Measurements from ENCODE around the gene ANKZF1.

- TF ChIP-seq POLR2A (IDR thresholded peaks at IDR 0.05) (no peak), EP300 (IDR thresholded peaks at IDR 0.05) (no peak)
- TF ChIP-seq, protein P1, sequence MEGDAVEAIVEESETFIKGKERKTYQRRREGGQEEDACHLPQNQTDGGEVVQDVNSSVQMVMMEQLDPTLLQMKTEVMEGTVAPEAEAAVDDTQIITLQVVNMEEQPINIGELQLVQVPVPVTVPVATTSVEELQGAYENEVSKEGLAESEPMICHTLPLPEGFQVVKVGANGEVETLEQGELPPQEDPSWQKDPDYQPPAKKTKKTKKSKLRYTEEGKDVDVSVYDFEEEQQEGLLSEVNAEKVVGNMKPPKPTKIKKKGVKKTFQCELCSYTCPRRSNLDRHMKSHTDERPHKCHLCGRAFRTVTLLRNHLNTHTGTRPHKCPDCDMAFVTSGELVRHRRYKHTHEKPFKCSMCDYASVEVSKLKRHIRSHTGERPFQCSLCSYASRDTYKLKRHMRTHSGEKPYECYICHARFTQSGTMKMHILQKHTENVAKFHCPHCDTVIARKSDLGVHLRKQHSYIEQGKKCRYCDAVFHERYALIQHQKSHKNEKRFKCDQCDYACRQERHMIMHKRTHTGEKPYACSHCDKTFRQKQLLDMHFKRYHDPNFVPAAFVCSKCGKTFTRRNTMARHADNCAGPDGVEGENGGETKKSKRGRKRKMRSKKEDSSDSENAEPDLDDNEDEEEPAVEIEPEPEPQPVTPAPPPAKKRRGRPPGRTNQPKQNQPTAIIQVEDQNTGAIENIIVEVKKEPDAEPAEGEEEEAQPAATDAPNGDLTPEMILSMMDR (IDR thresholded peaks at IDR 0.05) = no peak
Measured at GRCh38 chr2:219180961-219181360, 48.6 kb upstream of the ANKZF1 start.

Measured in suprapubic skin (tissue), 3 donors.